PC-3 (cell line): ENCODE data around the gene SPEN. TPM values are rescaled to one million over a fixed set of nuclear protein-coding genes. Genes with fewer than 3 reads are reported as not detected.
A peak's percentile ranks its signal among the peaks of the same experiment; 100 is the strongest.

ENCODE experiments used
- ATAC-seq: fragments of 200-7000 bp; cut with Tn5 transposase; 2 replicates; pipeline ENCODE4 v1.9.1; 2020; ENCODE audit warnings: mild to moderate bottlenecking, moderate library complexity
- BruUV-seq: library from RNA; stranded (reverse); fragments of 400-500 nt; replicated peaks from 2 replicates; lab custom pipeline; 2021; lab: Mats Ljungman, UMichigan
- CTCF ChIA-PET: fragments of 300-600 bp; sonication (Branson Sonifier 250); formaldehyde crosslinking; loops from one replicate; lab custom pipeline; 2022; ENCODE audit warnings: antibody characterized with exemption; lab: Charles Lee
- POLR2A ChIA-PET: fragments of 300-600 bp; sonication (Branson Sonifier 250); formaldehyde crosslinking; loops from one replicate; lab custom pipeline; 2022; ENCODE audit warnings: antibody characterized with exemption; ENCODE audit not compliant: unreplicated experiment; lab: Charles Lee
- DNase-seq: peaks from one replicate; pipeline ENCODE4 v3.0.0-alpha.2; 2015
- H2AFZ ChIP-seq: fragments of 300-600 bp; sonication (generic); 2 replicates; pipeline ENCODE4 v1.6.0; 2016; ENCODE audit warnings: antibody characterized with exemption, low read length
- H3F3A ChIP-seq: fragments of 300-600 bp; sonication (generic); one replicate; pipeline ENCODE4 v1.6.0; 2017; ENCODE audit warnings: antibody characterized with exemption, low read length, control low read depth, mild to moderate bottlenecking; ENCODE audit not compliant: unreplicated experiment
- H3K27ac ChIP-seq: fragments of 300-600 bp; sonication (generic); 2 replicates; pipeline ENCODE4 v1.5.1; 2016; ENCODE audit warnings: mild to moderate bottlenecking, low read length
- H3K27me3 ChIP-seq: fragments of 300-600 bp; sonication (generic); 2 replicates; pipeline ENCODE4 v1.6.1; 2016; ENCODE audit warnings: low read length, mixed read lengths
- H3K36me3 ChIP-seq: fragments of 300-600 bp; sonication (generic); 2 replicates; pipeline ENCODE4 v1.6.1; 2016; ENCODE audit warnings: low read depth, mixed run types, low read length, mixed read lengths
- H3K4me1 ChIP-seq: fragments of 300-600 bp; sonication (generic); 2 replicates; pipeline ENCODE4 v1.5.1; 2016; ENCODE audit warnings: low read length; ENCODE audit not compliant: insufficient read depth
- H3K4me2 ChIP-seq: fragments of 300-600 bp; sonication (generic); 2 replicates; pipeline ENCODE4 v1.6.0; 2016; ENCODE audit warnings: low read length
- H3K4me3 ChIP-seq: fragments of 300-600 bp; sonication (generic); 2 replicates; pipeline ENCODE4 v1.5.1; 2016; ENCODE audit warnings: mild to moderate bottlenecking, low read length, mixed read lengths
- H3K79me2 ChIP-seq: fragments of 300-600 bp; sonication (generic); 2 replicates; pipeline ENCODE4 v1.6.1; 2017; ENCODE audit warnings: low read length, mixed read lengths
- H3K9ac ChIP-seq: fragments of 300-600 bp; sonication (generic); 2 replicates; pipeline ENCODE4 v1.6.0; 2016; ENCODE audit warnings: mild to moderate bottlenecking, low read length
- H3K9me2 ChIP-seq: fragments of 300-600 bp; sonication (generic); replicated peaks from 2 replicates; pipeline ENCODE4 v1.6.1; 2016; ENCODE audit warnings: mixed run types, low read length, mixed read lengths
- H3K9me3 ChIP-seq: fragments of 300-600 bp; sonication (generic); 2 replicates; pipeline ENCODE4 v1.6.1; 2016; ENCODE audit warnings: low read length, mixed read lengths
- H4K20me1 ChIP-seq: fragments of 300-600 bp; sonication (generic); 2 replicates; pipeline ENCODE4 v1.6.1; 2016; ENCODE audit warnings: low read length, mixed read lengths
- CTCF ChIP-seq: fragments of 300-600 bp; sonication (generic); conservative IDR thresholded peaks from 2 replicates; pipeline ENCODE4 v1.5.1; 2017; ENCODE audit warnings: antibody characterized with exemption, low read depth, mild to moderate bottlenecking, low read length
- EZH2 ChIP-seq: fragments of 300-600 bp; sonication (generic); IDR thresholded peaks from one replicate; pipeline ENCODE4 v1.6.1; 2017; ENCODE audit warnings: antibody characterized with exemption, mild to moderate bottlenecking, low read length; ENCODE audit not compliant: unreplicated experiment
- EZH2phosphoT487 ChIP-seq: fragments of 300-600 bp; sonication (generic); IDR thresholded peaks from 2 replicates; pipeline ENCODE4 v1.6.1; 2018; ENCODE audit warnings: mild to moderate bottlenecking, antibody characterized with exemption, low read length, borderline replicate concordance
- intact Hi-C: fragments of 100-400 bp; cut with micrococcal nuclease; formaldehyde crosslinking; loops from 2 replicates; pipeline ENCODE4 v1.9.0; 2023
- total RNA-seq: library from RNA; depleted of rRNA; stranded (reverse); fragments of >200 nt; gene quantifications from 2 replicates; pipeline ENCODE4 v1.2.3, GENCODE V29; 2014

SPEN gene
- total RNA-seq, 1 experiment from 2014 or later: 26.7 TPM

DNA sequence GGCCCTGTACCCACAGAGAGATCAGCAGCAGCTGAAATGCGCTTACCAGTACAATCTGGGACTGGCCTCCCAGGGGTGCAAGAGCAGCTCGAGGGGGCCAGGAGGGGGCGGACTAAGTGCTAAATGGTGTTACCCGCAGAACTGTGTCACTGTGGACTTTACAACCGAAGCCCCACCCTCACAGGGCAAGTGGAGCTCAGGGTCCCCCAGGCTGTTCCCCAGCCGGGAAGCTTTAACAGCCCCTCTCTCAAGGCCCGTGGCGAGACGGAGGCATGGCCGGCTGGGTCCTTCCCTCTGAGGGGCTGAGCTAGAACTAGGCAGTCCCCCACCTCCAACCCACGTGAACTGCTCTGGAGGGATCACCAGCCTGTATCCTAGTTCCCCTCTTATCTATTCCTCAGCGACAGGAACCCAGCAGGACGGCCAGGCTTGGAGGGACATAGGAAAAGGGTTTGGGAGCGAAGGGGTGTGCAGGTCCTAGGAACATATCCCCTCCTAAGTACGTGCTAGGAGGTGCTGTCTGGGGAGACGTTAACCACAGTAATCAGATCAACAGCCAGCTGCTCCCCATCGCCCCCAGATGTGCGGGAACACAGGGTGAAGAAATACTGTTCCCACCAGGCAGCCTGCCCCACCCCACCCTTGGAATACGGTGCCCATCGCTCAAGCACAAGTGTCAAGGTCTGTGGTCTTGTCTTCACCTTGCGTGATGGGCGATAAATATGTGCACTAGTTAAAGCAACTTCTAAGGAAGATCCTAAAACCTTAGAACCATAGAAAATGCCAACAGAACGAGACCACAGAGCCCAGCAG is 104.0 kb downstream of the SPEN start:
- POLR2A ChIA-PET: no interaction called here
- H3K9me3 ChIP-seq: no peaks in the 10 kb centered on the region
- H3K36me3 ChIP-seq: peaks cover 4% of the 10 kb centered on the region; the same call in 1 of the 2 replicates
- CTCF ChIA-PET: no interaction called here
- no peak for ATAC-seq
- H3F3A ChIP-seq: no peaks in the 10 kb centered on the region
- TF ChIP-seq EZH2phosphoT487 (no peak), EZH2 (no peak), CTCF (no peak)
- peak overlapping the region; percentile 83; the same call in 1 of the 2 replicates for H3K27ac ChIP-seq
- H3K27me3 ChIP-seq: no peaks in the 10 kb centered on the region
- no peak overlapping the region for H2AFZ ChIP-seq
- H4K20me1 ChIP-seq: no peaks in the 10 kb centered on the region
- BruUV-seq: no TSS peak
- no peak overlapping the region for H3K4me3 ChIP-seq
- H3K9me2 ChIP-seq: no peaks in the 10 kb centered on the region
- H3K9ac ChIP-seq: no peak overlapping the region
- DNase-seq: no peak
- intact Hi-C loops: no loop called here
- peaks cover 35% of the 10 kb centered on the region for H3K4me1 ChIP-seq
- peak overlapping the region; percentile 73 for H3K4me2 ChIP-seq
- H3K79me2 ChIP-seq: peaks cover 72% of the 10 kb centered on the region

GRCh38 chr1:15952317-15953258 is 105.1 kb downstream of the SPEN start:
- peak overlapping the region; percentile 16; the same call in 1 of the 2 replicates for H3K9ac ChIP-seq
- H2AFZ ChIP-seq: no peak overlapping the region
- no peaks in the 10 kb centered on the region for H3K9me2 ChIP-seq
- peaks cover 35% of the 10 kb centered on the region for H3K4me1 ChIP-seq
- peaks cover 3% of the 10 kb centered on the region; the same call in 1 of the 2 replicates for H3K36me3 ChIP-seq
- CTCF ChIA-PET: no interaction called here
- BruUV-seq: no TSS peak
- peaks cover 77% of the 10 kb centered on the region for H3K79me2 ChIP-seq
- DNase-seq: peak; percentile 91
- H3F3A ChIP-seq: no peaks in the 10 kb centered on the region
- H4K20me1 ChIP-seq: no peaks in the 10 kb centered on the region
- intact Hi-C loops: no loop called here
- peak overlapping the region; percentile 83 for H3K27ac ChIP-seq
- H3K27me3 ChIP-seq: no peaks in the 10 kb centered on the region
- TF ChIP-seq CTCF (no peak), EZH2phosphoT487 (no peak), EZH2 (no peak)
- no peaks in the 10 kb centered on the region for H3K9me3 ChIP-seq
- POLR2A ChIA-PET: no interaction called here
- ATAC-seq: peak; percentile 84
- peak overlapping the region; percentile 14; the same call in 1 of the 2 replicates for H3K4me3 ChIP-seq
- peak overlapping the region; percentile 73 for H3K4me2 ChIP-seq
